Breast epithelium (tissue), 3 donors: ENCODE data around the gene HTR4.

ENCODE experiments used
- POLR2A ChIP-seq: fragments of 450-650 bp; IDR thresholded peaks from one replicate; pipeline ENCODE4 v1.6.1; 2016; ENCODE audit warnings: antibody characterized with exemption, mild to moderate bottlenecking, moderate library complexity
- POLR2AphosphoS5 ChIP-seq, 3 donors: sonication (generic); formaldehyde crosslinking; IDR thresholded peaks; one replicate each; pipeline ENCODE4 v1.6.1; 2017; ENCODE audit warnings: antibody characterized with exemption in 3 of 3
- TF ChIP-seq, protein P1 (sequence below), 3 donors: fragments of 450-650 bp; IDR thresholded peaks; one replicate each; pipeline ENCODE4 v1.5.1; 2016 to 2017; ENCODE audit warnings: antibody characterized with exemption in 3 of 3, mild to moderate bottlenecking in 3 of 3, moderate library complexity in 3 of 3

- TF ChIP-seq POLR2A (no peak), POLR2AphosphoS5 (IDR thresholded peaks at IDR 0.05) (no peak)
- TF ChIP-seq, protein P1, sequence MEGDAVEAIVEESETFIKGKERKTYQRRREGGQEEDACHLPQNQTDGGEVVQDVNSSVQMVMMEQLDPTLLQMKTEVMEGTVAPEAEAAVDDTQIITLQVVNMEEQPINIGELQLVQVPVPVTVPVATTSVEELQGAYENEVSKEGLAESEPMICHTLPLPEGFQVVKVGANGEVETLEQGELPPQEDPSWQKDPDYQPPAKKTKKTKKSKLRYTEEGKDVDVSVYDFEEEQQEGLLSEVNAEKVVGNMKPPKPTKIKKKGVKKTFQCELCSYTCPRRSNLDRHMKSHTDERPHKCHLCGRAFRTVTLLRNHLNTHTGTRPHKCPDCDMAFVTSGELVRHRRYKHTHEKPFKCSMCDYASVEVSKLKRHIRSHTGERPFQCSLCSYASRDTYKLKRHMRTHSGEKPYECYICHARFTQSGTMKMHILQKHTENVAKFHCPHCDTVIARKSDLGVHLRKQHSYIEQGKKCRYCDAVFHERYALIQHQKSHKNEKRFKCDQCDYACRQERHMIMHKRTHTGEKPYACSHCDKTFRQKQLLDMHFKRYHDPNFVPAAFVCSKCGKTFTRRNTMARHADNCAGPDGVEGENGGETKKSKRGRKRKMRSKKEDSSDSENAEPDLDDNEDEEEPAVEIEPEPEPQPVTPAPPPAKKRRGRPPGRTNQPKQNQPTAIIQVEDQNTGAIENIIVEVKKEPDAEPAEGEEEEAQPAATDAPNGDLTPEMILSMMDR (IDR thresholded peaks at IDR 0.05): no peak
Observed at GRCh38 chr5:148556835-148557234, 97.5 kb downstream of the HTR4 start.
